GM21723 (cell line): ENCODE results near the gene DUSP9.

ENCODE experiments used
- ATAC-seq: cut with Tn5 transposase; IDR thresholded peaks from one replicate; pipeline ENCODE4 v1.9.1; 2021; ENCODE audit warnings: mild to moderate bottlenecking, moderate library complexity; ENCODE audit not compliant: unreplicated experiment

The DUSP9 gene

GRCh38 chrX:153635788-153636668 is 11.0 kb upstream of the DUSP9 start:
- peak; percentile 59 for ATAC-seq

GRCh38 chrX:153636716-153637115 is 10.3 kb upstream of the DUSP9 start:
- no peak for ATAC-seq

- no peak for ATAC-seq
Observed at GRCh38 chrX:153637121-153638040, 9.6 kb upstream of the DUSP9 start.

DNA sequence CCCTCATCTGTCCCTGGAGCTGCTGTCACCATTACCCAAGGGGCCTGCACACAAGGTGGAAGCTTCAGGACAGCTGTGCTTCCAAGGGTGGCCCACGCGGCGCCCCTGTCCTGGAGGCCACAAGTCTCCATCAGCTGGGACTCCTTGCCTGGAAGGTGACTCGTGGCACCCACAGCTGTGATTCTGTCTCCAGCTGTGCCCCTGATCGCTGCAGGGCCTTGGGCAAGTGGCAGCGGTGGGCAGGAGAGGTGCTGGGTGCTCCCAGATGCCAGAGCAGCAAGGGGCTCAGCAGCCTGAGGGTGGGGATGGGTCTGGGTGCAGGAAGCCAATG is 9.0 kb upstream of the DUSP9 start:
- no peak for ATAC-seq

DNA sequence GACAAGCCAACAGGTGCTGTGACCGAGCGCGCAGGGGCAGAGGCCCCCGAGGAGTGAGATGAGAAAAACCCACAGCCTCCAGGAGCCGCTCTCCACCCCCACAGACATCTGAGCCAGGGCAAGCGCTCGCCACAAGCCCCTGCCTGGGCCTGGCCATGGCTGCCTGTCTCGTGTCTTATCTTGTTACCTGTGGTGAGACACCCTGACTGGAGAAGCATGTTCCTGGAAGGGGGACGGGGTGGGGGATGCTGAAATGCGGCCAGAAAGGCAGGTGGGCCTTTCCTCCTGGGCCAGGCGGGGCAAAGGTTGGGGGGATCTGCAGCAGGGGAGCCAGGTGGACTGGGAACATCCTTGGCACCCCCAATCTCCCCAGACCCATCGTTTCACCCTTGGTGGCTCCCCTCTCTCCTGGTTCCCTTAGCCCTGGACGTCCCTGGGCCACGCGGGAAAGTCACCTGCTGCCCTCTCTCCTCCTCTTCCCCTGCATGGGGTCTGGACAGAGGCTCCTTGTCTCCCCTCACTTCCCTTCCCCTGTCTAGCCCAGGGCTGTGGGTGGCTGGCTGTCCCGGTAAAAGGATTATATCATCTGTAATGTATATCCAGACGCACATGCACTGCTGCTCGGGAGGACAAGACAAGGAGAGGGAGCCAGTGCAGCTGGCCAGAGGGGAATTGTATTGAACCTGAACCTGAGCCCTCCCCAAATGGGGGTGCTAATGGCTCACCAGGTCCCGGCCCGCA is 8.4 kb upstream of the DUSP9 start:
- ATAC-seq = no peak

DNA sequence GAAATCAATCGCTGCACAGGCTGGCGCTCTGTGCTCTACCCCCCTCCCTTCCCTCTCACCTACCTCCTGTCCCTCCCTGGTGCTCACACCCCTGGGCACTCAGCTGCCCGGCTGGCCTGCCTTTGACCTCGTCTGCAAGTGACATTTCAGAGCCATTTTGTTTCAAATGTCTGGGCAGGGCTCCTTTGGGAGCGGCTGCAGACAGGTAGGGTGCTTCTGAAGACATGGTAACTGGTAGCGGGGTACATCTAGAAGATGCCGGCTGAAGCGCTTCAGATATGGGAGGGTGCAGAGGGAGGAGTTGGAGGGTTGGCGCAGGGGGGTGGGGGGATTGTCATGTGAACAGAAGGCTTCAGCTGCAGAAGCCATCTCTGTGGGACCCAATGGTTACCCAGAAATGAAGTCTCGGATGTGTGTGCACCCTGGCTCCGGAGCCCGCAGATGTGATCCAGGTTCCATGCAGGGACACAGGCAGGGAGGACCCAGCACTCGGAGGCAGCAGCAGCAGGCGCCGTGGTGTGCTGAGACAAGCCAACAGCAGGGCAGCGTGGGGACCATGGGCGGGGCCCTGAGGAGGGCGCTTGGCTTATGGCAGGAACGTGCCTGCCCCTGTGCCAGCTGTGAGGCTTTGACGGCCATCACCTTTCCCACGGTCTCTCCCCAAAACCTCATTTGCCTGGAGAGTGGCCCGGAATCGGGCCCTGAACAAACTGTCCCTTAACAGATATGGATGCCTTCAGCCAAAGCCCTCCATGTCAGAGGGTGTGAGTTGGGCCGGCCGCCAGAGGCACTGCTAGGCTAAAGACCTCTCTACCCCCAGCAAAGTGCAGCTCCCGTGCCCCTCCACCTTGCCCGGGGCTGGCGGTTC is 7.6 kb upstream of the DUSP9 start:
- ATAC-seq = no peak

- no peak for ATAC-seq
Observed at GRCh38 chrX:153640045-153640686, 6.8 kb upstream of the DUSP9 start.

GRCh38 chrX:153640736-153641575 is 6.0 kb upstream of the DUSP9 start:
- no peak for ATAC-seq

DNA sequence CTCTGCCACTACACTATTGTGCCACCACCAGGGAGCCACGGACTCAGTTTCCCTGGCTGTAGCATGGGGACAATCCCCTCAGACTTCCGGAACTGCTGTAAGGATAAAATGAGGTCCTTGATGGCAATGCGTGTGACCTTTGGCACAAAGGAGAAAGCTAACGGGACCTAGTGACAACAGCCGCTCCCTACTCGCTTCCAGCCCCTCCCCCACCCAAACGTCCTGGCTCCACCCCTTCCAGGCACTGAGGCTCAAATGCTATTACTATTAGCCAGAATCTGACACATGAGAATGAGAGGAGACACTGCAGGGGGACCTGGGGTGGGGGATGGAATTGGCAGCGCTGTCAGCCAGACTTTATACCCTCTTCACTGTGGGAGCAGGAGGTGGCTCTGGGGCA is 5.4 kb upstream of the DUSP9 start:
- ATAC-seq = no peak

GRCh38 chrX:153642051-153642654 is 4.8 kb upstream of the DUSP9 start:
- ATAC-seq = no peak

GRCh38 chrX:153642655-153643430 is 4.2 kb upstream of the DUSP9 start:
- ATAC-seq = no peak

- no peak for ATAC-seq
Observed at GRCh38 chrX:153643431-153644351, 3.3 kb upstream of the DUSP9 start.

GRCh38 chrX:153644356-153645125 is 2.5 kb upstream of the DUSP9 start:
- ATAC-seq = no peak

GRCh38 chrX:153645151-153645550 is 1.9 kb upstream of the DUSP9 start:
- ATAC-seq = no peak

DNA sequence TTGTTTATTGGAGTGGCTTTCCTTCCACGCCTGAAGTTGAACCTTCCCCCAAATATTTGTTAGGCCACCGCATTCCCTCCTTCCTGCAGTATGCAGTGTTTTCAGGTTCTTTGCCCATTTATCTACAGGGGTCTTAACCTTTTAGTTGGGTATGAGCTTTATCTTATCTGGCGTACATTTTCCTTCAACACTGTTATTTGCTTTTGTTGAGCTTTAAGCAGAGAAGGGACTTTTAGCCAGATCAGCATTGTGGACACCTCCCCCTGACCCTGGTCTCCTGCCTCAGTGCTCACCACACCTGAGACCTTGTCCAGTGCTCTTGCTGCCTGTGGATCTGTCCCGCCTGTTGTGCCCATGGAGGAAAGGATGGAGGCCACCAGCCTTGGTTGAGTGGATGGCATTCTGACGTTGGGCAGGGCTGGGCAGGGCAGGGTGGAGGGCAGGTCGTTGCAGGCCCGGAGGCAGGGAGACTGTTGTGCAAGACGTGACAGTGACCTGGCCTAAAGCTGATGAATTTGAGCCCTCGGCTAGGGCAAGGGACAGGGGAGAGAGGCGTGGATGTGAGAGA is 998 bp upstream of the DUSP9 start:
- ATAC-seq = no peak
